Activated CD4-positive, alpha-beta memory T cell treated with anti-CD3 and anti-CD28 coated beads, Interleukin-2, amount 10 ng/mL, durations not matched to agents 7 days and 5 days (primary cell): ENCODE data around the gene RPSA. TPM values are rescaled to one million over a fixed set of nuclear protein-coding genes. Genes with fewer than 3 reads are reported as not detected.

Experiments
- CTCF ChIA-PET: fragments of 350-600 bp; sonication (Branson Sonifier 250); formaldehyde crosslinking; loops from one replicate; lab custom pipeline; 2021; ENCODE audit warnings: antibody characterized with exemption, inconsistent platforms; lab: Charles Lee
- POLR2A ChIA-PET: fragments of 350-600 bp; sonication (Branson Sonifier 250); formaldehyde crosslinking; loops from one replicate; lab custom pipeline; 2021; ENCODE audit warnings: antibody characterized with exemption; lab: Charles Lee
- DNase-seq: peaks from one replicate; pipeline ENCODE4 v3.0.0-alpha.2; 2020
- H3K27ac Mint-ChIP-seq: one replicate; pipeline ENCODE4 v1.8.0; 2021; ENCODE audit warnings: mild to moderate bottlenecking, mixed read lengths
- H3K27me3 Mint-ChIP-seq: one replicate; pipeline ENCODE4 v1.8.0; 2021; ENCODE audit warnings: mixed read lengths
- H3K36me3 Mint-ChIP-seq: one replicate; pipeline ENCODE4 v1.8.0; 2021; ENCODE audit warnings: low read depth, mixed read lengths
- H3K4me1 Mint-ChIP-seq: one replicate; pipeline ENCODE4 v1.8.0; 2021; ENCODE audit warnings: mixed read lengths
- H3K4me3 Mint-ChIP-seq: one replicate; pipeline ENCODE4 v1.8.0; 2021; ENCODE audit warnings: mild to moderate bottlenecking, mixed read lengths
- H3K9me3 Mint-ChIP-seq: one replicate; pipeline ENCODE4 v1.8.0; 2021; ENCODE audit warnings: mixed read lengths
- total RNA-seq, 2 experiments: library from RNA; stranded (reverse); gene quantifications; one replicate each; pipeline ENCODE4 v1.2.3, GENCODE V29; 2021

The RPSA gene
- total RNA-seq, 2 experiments from 2014 or later: 1,345 to 1,384 TPM

DNA sequence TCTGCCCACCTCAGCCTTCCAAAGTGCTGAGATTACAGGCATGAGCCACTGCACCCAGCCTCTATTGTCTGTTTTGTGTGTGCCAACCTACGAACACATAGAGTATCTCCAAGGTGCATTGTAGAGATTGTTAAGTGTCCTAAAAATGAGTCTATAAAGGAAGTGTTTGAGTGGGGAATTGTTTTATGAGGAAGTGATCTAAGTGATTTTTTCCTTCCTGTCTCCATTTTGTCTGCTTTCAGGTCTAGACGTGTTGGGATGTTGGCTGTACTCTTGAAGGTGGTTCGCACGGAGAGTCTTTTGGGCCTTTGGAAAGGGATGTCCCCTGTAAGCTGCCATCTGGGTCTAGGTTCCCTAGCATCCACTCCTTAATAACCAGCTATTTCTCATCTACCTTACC, 16.3 kb upstream of the RPSA start:
- no peaks in the 10 kb centered on the region for H3K9me3 Mint-ChIP-seq
- peaks cover 73% of the 10 kb centered on the region for H3K4me1 Mint-ChIP-seq
- H3K27ac Mint-ChIP-seq: peak overlapping the region; percentile 73
- DNase-seq: no peak
- CTCF ChIA-PET: interaction anchor here (1.3 to 1.4 kb wide), 2 partner anchors 12 to 98 kb away, joined by 4 to 5 read pairs; no protein-coding TSS in a partner anchor
- peaks cover 67% of the 10 kb centered on the region for H3K36me3 Mint-ChIP-seq
- no peak overlapping the region for H3K4me3 Mint-ChIP-seq
- POLR2A ChIA-PET: interaction anchor here (1.6 to 9.9 kb wide), 3 partner anchors 14 to 23 kb away, joined by 4 to 122 read pairs (median 9); partner anchors contain the start of gene RPSA
- no peaks in the 10 kb centered on the region for H3K27me3 Mint-ChIP-seq

DNA sequence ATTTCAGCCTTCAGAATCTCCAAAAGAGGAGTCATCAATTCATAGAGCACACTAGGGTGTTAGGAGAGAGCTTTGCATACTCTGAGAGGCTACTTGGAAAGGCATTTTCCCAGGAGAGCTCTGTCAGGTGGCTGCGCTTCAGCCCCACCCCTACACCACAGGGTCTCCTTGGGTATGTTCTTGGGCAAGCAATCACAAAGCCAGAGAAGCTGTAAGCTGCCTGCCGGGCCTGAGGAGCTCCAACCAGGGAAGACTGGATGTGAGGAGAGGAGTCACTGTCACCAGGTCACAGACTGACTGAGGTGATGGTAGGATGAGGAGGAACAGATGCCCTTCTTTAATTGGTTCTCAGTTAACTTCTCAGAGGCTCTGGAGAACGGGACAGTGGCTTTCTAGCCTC, 9.8 kb upstream of the RPSA start:
- ChIA-PET CTCF (no interaction called here), POLR2A (interaction anchor here (1.8 to 2.8 kb wide), 2 partner anchors 7 to 10 kb away, joined by 5 to 21 read pairs; partner anchors contain the start of gene RPSA)
- Mint-ChIP-seq H3K27ac (no peak overlapping the region), H3K4me1 (peaks cover 35% of the 10 kb centered on the region), H3K36me3 (peaks cover 84% of the 10 kb centered on the region), H3K27me3 (no peaks in the 10 kb centered on the region), H3K4me3 (no peak overlapping the region), H3K9me3 (no peaks in the 10 kb centered on the region)
- no peak for DNase-seq

DNA sequence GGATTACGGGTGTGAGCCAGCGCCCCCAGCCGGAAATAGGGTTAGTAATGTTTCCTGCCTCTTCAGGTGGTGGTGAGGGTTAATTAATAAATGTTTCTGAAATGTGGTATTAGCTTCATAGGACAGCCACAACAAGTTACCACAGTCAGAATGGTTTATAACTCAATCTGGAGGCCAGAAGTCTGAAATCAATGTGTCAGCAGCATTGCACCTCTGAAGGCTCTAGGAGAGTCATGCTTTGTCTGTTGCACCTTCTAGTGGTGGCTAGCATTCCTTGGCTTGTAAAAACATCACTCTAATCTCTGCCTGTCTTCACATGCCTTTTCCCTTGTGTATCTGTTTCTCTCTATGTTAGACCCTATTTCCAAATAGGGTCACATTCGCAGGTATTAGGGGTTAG, 7.8 kb upstream of the RPSA start:
- H3K27ac Mint-ChIP-seq: peak overlapping the region; percentile 31
- POLR2A ChIA-PET: interaction anchor here (2.4 to 2.8 kb wide), 2 partner anchors 8 to 14 kb away, joined by 10 to 21 read pairs; partner anchors contain the start of gene RPSA

DNA sequence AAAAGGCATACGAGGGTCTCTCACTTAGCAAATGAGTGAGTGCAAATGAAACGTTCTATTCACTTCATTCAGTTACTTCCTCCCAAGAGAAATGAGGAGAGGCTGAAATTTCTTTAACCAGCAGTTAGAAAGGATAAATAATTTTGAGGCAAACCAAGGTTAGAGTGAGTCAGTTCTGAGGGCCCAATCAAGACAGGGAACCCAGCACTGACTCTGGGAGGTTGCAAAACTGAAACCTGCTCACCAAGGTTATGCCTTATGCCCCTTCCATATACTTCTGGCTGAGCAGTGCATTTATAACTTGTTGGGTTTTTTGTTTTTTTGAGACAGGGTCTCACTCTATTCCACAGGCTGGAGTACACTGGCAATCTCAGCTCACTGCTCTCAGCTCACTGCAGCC, 4.5 kb upstream of the RPSA start:
- no peak overlapping the region for H3K4me3 Mint-ChIP-seq
- no peak for DNase-seq

More for the DNA sequence above, 7.8 kb upstream of the RPSA start:
- no peaks in the 10 kb centered on the region for H3K9me3 Mint-ChIP-seq
- H3K36me3 Mint-ChIP-seq: peaks cover 68% of the 10 kb centered on the region
- peaks cover 33% of the 10 kb centered on the region for H3K4me1 Mint-ChIP-seq
- CTCF ChIA-PET: interaction anchor here (1.0 kb wide), 1 partner anchor 9 kb away, joined by 3 read pairs; no protein-coding TSS in a partner anchor
- DNase-seq: no peak
- no peaks in the 10 kb centered on the region for H3K27me3 Mint-ChIP-seq
- H3K4me3 Mint-ChIP-seq: no peak overlapping the region

DNA sequence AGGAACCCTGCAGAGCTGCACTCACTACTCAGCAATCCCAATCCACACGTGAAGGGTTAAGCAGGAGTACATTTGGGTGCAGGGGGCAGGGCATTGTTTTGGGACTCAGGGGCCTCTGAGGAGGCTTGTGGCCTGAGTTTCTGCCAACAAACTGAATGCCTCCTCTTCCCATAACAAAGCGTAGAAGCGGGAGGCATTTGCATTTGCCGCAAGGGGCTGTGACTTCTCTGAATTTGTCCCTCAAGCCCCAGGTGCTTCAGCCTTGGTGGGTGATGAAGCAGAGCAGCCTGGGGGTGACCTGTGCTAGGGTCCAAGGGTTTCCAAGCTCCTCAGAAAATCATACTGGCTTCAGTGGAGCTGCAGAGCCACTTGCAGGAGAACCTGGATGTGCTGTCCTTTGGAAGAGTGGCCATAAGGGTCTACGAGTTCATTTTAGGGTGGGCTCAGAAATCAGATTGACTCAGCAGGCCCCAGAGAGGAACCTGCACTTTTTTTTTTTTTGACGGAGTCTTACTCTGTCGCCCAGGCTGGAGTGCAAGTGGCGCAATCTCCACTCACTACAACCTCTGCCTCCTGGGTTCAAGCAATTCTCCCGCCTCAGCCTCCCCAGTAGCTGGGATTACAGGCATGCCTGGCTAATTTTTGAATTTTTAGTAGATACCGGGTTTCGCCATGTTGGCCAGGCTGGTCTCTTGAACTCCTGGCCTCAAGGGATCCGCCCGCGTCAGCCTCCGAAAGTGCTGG, 1.4 kb upstream of the RPSA start:
- Mint-ChIP-seq H3K9me3 (no peaks in the 10 kb centered on the region), H3K36me3 (peaks cover 47% of the 10 kb centered on the region), H3K27ac (peak overlapping the region; percentile 89), H3K4me1 (peaks cover 52% of the 10 kb centered on the region), H3K27me3 (no peaks in the 10 kb centered on the region), H3K4me3 (no peak overlapping the region)
- no peak for DNase-seq
- CTCF ChIA-PET: interaction anchor here (0.7 to 1.1 kb wide), 6 partner anchors 16 to 906 kb away, joined by 3 to 5 read pairs (median 3); no protein-coding TSS in a partner anchor
- POLR2A ChIA-PET: interaction anchor here (1.1 to 5.1 kb wide), 7 partner anchors 8 to 1794 kb away, joined by 3 to 122 read pairs (median 8); partner anchors contain the start of gene CTNNB1

More for the DNA sequence above, 4.5 kb upstream of the RPSA start:
- H3K27ac Mint-ChIP-seq: peak overlapping the region; percentile 40
- H3K4me1 Mint-ChIP-seq: peaks cover 39% of the 10 kb centered on the region
- peaks cover 44% of the 10 kb centered on the region for H3K36me3 Mint-ChIP-seq
- no peaks in the 10 kb centered on the region for H3K9me3 Mint-ChIP-seq
- CTCF ChIA-PET: interaction anchor here (1.6 to 2.1 kb wide), 3 partner anchors 12 to 110 kb away, joined by 3 to 4 read pairs (median 4); no protein-coding TSS in a partner anchor
- H3K27me3 Mint-ChIP-seq: no peaks in the 10 kb centered on the region
- POLR2A ChIA-PET: interaction anchor here (1.3 to 2.0 kb wide), 3 partner anchors 11 to 18 kb away, joined by 3 to 6 read pairs (median 4); no protein-coding TSS in a partner anchor

DNA sequence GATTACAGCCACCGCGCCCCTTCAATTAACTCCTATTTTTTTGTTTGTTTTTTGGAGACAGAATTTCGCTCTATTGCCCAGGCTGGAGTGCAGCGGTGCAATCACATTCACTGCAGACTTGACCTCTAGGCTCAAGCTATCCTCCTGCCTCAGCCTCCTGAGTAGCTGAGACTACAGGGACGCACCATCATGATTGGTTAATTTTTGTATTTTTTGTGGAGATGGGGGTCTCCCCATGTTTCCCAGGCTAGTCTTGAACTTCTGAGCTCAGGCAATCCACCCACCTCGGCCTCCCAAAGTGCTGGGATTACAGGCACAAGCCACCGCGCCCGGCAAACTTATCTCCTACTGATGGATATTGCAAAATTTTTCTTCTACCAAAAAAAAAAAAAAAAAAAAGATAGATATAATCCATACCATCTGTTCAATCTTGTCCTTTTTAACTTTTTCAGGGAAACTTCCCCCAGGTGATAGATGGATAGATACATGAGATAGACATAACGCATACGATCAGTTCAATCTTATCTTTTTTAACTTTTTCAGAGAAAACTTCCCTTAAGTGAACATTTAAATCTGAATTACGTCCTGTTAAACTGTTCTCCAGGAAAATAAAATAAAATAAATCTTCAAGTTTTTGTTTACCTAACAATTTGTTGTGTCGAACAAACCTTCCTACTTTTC, 693 bp upstream of the RPSA start:
- Mint-ChIP-seq H3K36me3 (peaks cover 47% of the 10 kb centered on the region), H3K4me1 (peaks cover 55% of the 10 kb centered on the region), H3K4me3 (peak overlapping the region; percentile 85), H3K27ac (peak overlapping the region; percentile 89), H3K9me3 (no peaks in the 10 kb centered on the region), H3K27me3 (no peaks in the 10 kb centered on the region)
- CTCF ChIA-PET: interaction anchor here (0.7 to 1.5 kb wide), 10 partner anchors 17 to 906 kb away, joined by 3 to 5 read pairs (median 3); no protein-coding TSS in a partner anchor
- no peak for DNase-seq
- POLR2A ChIA-PET: interaction anchor here (0.6 to 5.1 kb wide), 14 partner anchors 8 to 345 kb away, joined by 3 to 122 read pairs (median 7); no protein-coding TSS in a partner anchor

DNA sequence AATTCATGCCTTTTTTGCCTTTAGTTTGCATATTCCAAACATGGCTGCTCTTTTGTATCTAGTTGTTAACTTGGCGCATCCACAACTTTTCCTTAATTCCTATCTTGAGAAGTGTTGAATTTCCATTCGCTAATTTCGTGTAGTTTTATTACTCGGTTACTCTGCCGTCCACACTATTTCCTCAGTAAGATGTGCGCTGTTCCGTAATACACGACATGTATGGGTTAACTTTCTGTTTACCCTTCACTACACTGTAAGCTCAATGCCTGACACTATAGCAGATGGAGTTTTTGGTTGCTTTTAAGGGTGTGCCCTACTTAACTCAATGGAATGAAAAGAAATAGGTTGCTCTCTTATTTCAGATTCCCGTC, 724 bp downstream of the RPSA start:
- H3K9me3 Mint-ChIP-seq: no peaks in the 10 kb centered on the region
- no peak for DNase-seq
- CTCF ChIA-PET: interaction anchor here (0.7 to 2.8 kb wide), 9 partner anchors 9 to 230 kb away, joined by 3 to 13 read pairs (median 11); no protein-coding TSS in a partner anchor
- peaks cover 56% of the 10 kb centered on the region for H3K36me3 Mint-ChIP-seq
- H3K4me3 Mint-ChIP-seq: peak overlapping the region; percentile 85
- peak overlapping the region; percentile 89 for H3K27ac Mint-ChIP-seq
- peaks cover 53% of the 10 kb centered on the region for H3K4me1 Mint-ChIP-seq
- POLR2A ChIA-PET: interaction anchor here (0.6 to 5.1 kb wide), 21 partner anchors 9 to 1368 kb away, joined by 3 to 122 read pairs (median 5); partner anchors contain the start of genes DLEC1 and EXOG
- H3K27me3 Mint-ChIP-seq: no peaks in the 10 kb centered on the region

DNA sequence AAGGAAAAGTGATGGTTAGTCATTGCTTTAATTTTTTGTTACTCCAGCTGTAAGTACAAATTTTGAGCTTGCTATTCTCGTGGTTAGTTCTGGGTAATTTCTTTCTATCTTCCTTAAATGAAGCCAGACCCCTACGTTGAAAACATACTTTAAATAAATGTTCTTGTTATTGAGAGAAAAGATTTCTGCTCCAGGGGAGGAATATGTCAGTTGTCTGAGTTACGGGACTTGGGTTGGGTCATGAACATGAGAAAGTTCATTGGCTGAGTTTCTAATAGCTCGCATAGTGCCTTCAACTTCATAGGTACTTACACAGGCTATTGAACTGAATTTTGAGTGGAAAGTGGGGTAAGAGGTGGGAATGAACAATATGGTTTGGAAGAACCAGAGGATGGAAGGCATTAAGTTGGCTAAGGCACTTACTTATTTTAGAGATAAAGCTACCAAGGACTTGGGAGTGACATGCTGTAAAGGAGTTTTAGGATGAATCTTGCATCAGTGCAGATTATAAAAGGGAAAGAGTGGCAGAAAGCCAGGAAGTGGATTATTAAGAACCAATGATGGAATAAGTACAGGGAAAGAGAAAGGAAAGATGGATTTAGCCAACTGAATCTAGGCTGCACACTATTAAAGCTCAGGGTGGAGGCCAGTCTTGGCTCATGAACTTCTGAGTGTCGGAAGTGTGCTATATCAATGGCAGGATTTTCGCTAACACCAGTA, 1.4 kb downstream of the RPSA start:
- peak overlapping the region; percentile 89 for H3K27ac Mint-ChIP-seq
- peak overlapping the region; percentile 85 for H3K4me3 Mint-ChIP-seq
- no peaks in the 10 kb centered on the region for H3K9me3 Mint-ChIP-seq
- CTCF ChIA-PET: interaction anchor here (0.8 to 2.8 kb wide), 8 partner anchors 9 to 120 kb away, joined by 3 to 13 read pairs (median 11); no protein-coding TSS in a partner anchor
- POLR2A ChIA-PET: interaction anchor here (0.6 to 5.1 kb wide), 12 partner anchors 8 to 1369 kb away, joined by 3 to 122 read pairs (median 6); partner anchors contain the start of gene DLEC1
- H3K36me3 Mint-ChIP-seq: peaks cover 63% of the 10 kb centered on the region
- no peak for DNase-seq
- H3K27me3 Mint-ChIP-seq: no peaks in the 10 kb centered on the region
- peaks cover 58% of the 10 kb centered on the region for H3K4me1 Mint-ChIP-seq

DNA sequence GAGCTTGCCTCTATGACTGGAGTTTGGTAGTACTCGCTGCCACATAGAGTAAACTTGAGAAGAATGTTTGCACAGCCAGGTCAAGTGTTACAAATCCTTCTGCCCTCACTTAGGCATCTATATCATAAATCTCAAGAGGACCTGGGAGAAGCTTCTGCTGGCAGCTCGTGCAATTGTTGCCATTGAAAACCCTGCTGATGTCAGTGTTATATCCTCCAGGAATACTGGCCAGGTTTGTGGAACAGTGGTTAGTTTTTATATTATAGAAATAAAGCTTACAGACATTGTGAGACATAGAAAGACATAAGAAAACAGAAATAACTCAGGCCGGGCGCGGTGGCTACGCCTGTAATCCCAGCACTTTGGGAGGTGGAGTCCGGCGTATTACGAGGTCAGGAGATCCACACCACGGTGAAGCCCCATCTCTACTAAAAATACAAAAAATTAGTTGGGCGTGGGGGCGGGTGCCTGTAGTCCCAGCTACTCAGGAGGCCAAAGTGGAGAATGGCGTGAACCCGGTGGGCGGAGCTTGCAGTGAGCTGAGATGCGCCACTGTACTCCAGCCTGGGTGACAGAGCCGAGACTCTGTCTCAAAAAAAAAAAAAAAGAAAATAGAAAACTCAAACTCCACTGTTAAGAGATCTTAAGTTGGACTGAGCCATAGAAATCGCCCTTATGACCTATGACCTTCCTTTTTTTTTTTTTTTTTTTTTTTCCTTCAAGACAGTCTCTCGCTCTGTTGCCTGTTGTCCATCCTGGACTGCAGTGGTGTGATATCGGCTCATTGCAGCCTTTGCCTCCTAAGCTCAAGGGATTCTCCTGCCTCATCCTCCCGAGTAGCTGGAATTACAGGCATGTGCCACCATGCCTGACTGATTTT, 2.2 kb downstream of the RPSA start:
- POLR2A ChIA-PET: interaction anchor here (1.1 to 5.1 kb wide), 7 partner anchors 8 to 303 kb away, joined by 3 to 122 read pairs (median 7); no protein-coding TSS in a partner anchor
- no peaks in the 10 kb centered on the region for H3K27me3 Mint-ChIP-seq

DNA sequence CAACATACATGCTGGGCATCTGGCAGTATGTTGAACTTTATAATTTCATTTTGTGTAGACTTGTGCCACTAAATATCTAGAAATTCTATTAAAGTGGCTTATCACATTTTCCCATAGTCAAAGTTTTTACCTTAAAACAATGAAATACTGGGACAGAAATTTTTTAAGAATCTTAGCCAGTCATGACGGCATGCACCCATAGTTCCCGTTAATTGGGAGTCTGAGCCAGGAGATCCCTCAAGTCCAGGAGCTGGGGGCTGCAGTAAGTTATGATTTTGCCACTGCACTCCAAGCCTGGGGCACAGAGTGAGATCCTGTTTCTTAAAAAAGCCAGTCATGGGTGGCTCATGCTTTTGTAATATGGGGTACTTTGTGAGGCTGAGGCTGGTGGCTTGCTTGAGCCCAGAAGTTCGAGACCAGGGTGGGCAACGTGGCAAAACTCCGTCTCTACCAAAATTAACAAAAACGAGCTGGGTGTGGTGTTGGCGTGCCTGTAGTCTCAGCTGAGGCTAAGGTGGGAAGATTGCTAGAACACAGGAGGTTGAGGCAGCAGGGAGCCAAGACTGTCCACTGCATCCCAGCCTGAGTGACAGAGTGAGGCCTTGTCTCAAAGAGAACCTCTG, 3.1 kb downstream of the RPSA start:
- no peak for DNase-seq
- Mint-ChIP-seq H3K36me3 (peaks cover 76% of the 10 kb centered on the region), H3K27me3 (no peaks in the 10 kb centered on the region), H3K27ac (peak overlapping the region; percentile 27), H3K9me3 (no peaks in the 10 kb centered on the region), H3K4me1 (peaks cover 56% of the 10 kb centered on the region), H3K4me3 (peak overlapping the region; percentile 85)
- CTCF ChIA-PET: interaction anchor here (2.5 to 2.6 kb wide), 2 partner anchors 38 to 117 kb away, joined by 12 to 13 read pairs; no protein-coding TSS in a partner anchor
- POLR2A ChIA-PET: interaction anchor here (5.1 kb wide), 1 partner anchor 21 kb away, joined by 122 read pairs; no protein-coding TSS in a partner anchor

More for the DNA sequence above, 2.2 kb downstream of the RPSA start:
- CTCF ChIA-PET: interaction anchor here (0.8 to 2.8 kb wide), 7 partner anchors 8 to 120 kb away, joined by 3 to 13 read pairs (median 11); no protein-coding TSS in a partner anchor
- peaks cover 58% of the 10 kb centered on the region for H3K4me1 Mint-ChIP-seq
- peak overlapping the region; percentile 85 for H3K4me3 Mint-ChIP-seq
- peaks cover 70% of the 10 kb centered on the region for H3K36me3 Mint-ChIP-seq
- peak; percentile 33 for DNase-seq
- no peaks in the 10 kb centered on the region for H3K9me3 Mint-ChIP-seq
- peak overlapping the region; percentile 27 for H3K27ac Mint-ChIP-seq
